Astrocyte (in vitro differentiated cells and primary cell): ENCODE data around the gene SLC25A17. TPM values are rescaled to one million over a fixed set of nuclear protein-coding genes. Genes with fewer than 3 reads are reported as not detected.

ENCODE experiments used
- DNase-seq: peaks from one replicate; pipeline ENCODE4 v3.0.0-alpha.2; 2010; ENCODE audit warnings: low read depth
- FAIRE-seq: peaks from 2 replicates; lab custom pipeline; 2011; peaks lifted over from hg19 to GRCh38; lab: Jason Lieb, UNC
- H2AFZ ChIP-seq: 2 replicates; pipeline ENCODE4 v1.6.0; 2012; ENCODE audit warnings: low read depth, low read length, inconsistent platforms
- H3K27ac ChIP-seq: 2 replicates; pipeline ENCODE4 v1.5.1; 2011; ENCODE audit warnings: low read depth, low read length, inconsistent platforms
- H3K27me3 ChIP-seq: 2 replicates; pipeline ENCODE4 v1.6.0; 2011; ENCODE audit warnings: low read length, inconsistent platforms; ENCODE audit not compliant: insufficient read depth
- H3K36me3 ChIP-seq: 2 replicates; pipeline ENCODE4 v1.5.1; 2011; ENCODE audit warnings: low read length, inconsistent platforms; ENCODE audit not compliant: insufficient read depth
- H3K4me1 ChIP-seq: 2 replicates; pipeline ENCODE4 v1.5.1; 2011; ENCODE audit warnings: low read length, inconsistent platforms; ENCODE audit not compliant: insufficient read depth
- H3K4me2 ChIP-seq: 2 replicates; pipeline ENCODE4 v1.6.0; 2012; ENCODE audit warnings: low read length, inconsistent platforms
- H3K4me3 ChIP-seq: 2 replicates; pipeline ENCODE4 v1.5.1; 2011; ENCODE audit warnings: low read depth, mild to moderate bottlenecking, low read length, inconsistent platforms; ENCODE audit not compliant: insufficient read depth
- H3K79me2 ChIP-seq: 2 replicates; pipeline ENCODE4 v1.6.0; 2012; ENCODE audit warnings: mild to moderate bottlenecking, low read length, inconsistent platforms; ENCODE audit not compliant: insufficient read depth
- H3K9ac ChIP-seq: 2 replicates; pipeline ENCODE4 v1.6.0; 2012; ENCODE audit warnings: mild to moderate bottlenecking, low read length, inconsistent platforms
- H3K9me3 ChIP-seq: 2 replicates; pipeline ENCODE4 v1.5.1; 2012; ENCODE audit warnings: low read depth, mild to moderate bottlenecking, low read length, inconsistent platforms; ENCODE audit not compliant: insufficient read depth
- H4K20me1 ChIP-seq: 2 replicates; pipeline ENCODE4 v1.6.0; 2012; ENCODE audit warnings: low read length, inconsistent platforms; ENCODE audit not compliant: insufficient read depth
- H3K27ac Mint-ChIP-seq: one replicate; pipeline ENCODE4 v1.8.0; 2021; ENCODE audit warnings: mild to moderate bottlenecking, mixed read lengths; ENCODE audit not compliant: unreplicated experiment
- H3K27me3 Mint-ChIP-seq: one replicate; pipeline ENCODE4 v1.8.0; 2021; ENCODE audit warnings: low read depth, mixed read lengths; ENCODE audit not compliant: unreplicated experiment
- H3K36me3 Mint-ChIP-seq: one replicate; pipeline ENCODE4 v1.8.0; 2021; ENCODE audit warnings: low read depth, mixed read lengths; ENCODE audit not compliant: unreplicated experiment
- H3K4me1 Mint-ChIP-seq: one replicate; pipeline ENCODE4 v1.8.0; 2021; ENCODE audit warnings: low read depth, mixed read lengths; ENCODE audit not compliant: unreplicated experiment
- H3K4me3 Mint-ChIP-seq: one replicate; pipeline ENCODE4 v1.8.0; 2021; ENCODE audit warnings: mild to moderate bottlenecking, moderate library complexity, mixed read lengths; ENCODE audit not compliant: unreplicated experiment
- H3K9me3 Mint-ChIP-seq: one replicate; pipeline ENCODE4 v1.8.0; 2021; ENCODE audit warnings: mild to moderate bottlenecking, mixed read lengths; ENCODE audit not compliant: unreplicated experiment
- CTCF ChIP-seq: IDR thresholded peaks from 2 replicates; pipeline ENCODE4 v1.5.1; 2011; ENCODE audit warnings: low read depth, mild to moderate bottlenecking, inconsistent platforms, low read length, moderate library complexity; ENCODE audit not compliant: insufficient read depth
- EZH2 ChIP-seq: IDR thresholded peaks from 2 replicates; pipeline ENCODE4 v1.6.1; 2012; ENCODE audit warnings: mild to moderate bottlenecking, low read length, inconsistent platforms; ENCODE audit not compliant: insufficient read depth
- total RNA-seq: library from RNA; stranded (reverse); gene quantifications from 2 replicates; pipeline ENCODE4 v1.2.1, GENCODE V29; 2021

Gene SLC25A17
- total RNA-seq, 1 donor from 2014 or later: 24.8 TPM

DNA sequence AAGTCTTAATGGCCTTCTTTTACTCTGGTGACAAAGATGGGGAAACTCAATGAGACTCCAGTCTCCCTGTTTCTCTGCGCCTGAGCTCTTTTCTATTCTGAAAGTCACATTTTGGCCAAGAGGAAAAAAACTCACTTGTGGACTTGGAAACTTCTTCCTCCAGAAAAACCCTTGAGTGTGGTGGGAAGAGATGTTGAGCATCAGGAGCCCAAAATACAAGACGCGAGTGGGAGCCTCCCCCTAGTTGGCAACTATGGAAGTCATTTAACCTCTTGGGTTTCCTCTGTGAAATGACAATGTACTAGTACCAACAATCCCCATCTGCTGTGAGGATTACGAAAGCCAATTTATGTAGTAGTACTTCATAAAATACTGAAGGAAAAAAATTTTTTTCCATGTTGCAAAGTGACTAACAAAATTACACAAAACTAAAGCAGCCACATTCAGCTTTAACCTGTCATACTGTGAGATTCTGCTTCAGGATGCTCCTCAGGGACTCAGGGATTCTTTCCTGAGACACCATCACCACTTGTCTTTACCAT lies 524 bp upstream of the SLC25A17 start:
- TF ChIP-seq CTCF: no peak
- no peak for TF ChIP-seq EZH2
- no peaks in the 10 kb centered on the region for H3K27me3 Mint-ChIP-seq
- no peaks in the 10 kb centered on the region for H3K9me3 Mint-ChIP-seq
- H3K27me3 ChIP-seq: no peaks in the 10 kb centered on the region
- H3K27ac ChIP-seq: peak overlapping the region; percentile 47
- FAIRE-seq: no peak
- peak overlapping the region; percentile 65 for H3K4me3 ChIP-seq
- H3K4me1 Mint-ChIP-seq: peaks cover 12% of the 10 kb centered on the region
- peaks cover 3% of the 10 kb centered on the region for H3K36me3 Mint-ChIP-seq
- H2AFZ ChIP-seq: peak overlapping the region; percentile 73
- H3K4me1 ChIP-seq: peaks cover 6% of the 10 kb centered on the region
- peaks cover 17% of the 10 kb centered on the region for H4K20me1 ChIP-seq
- H3K4me3 Mint-ChIP-seq: peak overlapping the region; percentile 81
- no peaks in the 10 kb centered on the region for H3K9me3 ChIP-seq
- peak overlapping the region; percentile 72 for H3K27ac Mint-ChIP-seq
- peaks cover 16% of the 10 kb centered on the region for H3K36me3 ChIP-seq
- peak overlapping the region; percentile 76 for H3K9ac ChIP-seq
- H3K79me2 ChIP-seq: peaks cover 39% of the 10 kb centered on the region
- DNase-seq: no peak
- H3K4me2 ChIP-seq: peak overlapping the region; percentile 98

DNA sequence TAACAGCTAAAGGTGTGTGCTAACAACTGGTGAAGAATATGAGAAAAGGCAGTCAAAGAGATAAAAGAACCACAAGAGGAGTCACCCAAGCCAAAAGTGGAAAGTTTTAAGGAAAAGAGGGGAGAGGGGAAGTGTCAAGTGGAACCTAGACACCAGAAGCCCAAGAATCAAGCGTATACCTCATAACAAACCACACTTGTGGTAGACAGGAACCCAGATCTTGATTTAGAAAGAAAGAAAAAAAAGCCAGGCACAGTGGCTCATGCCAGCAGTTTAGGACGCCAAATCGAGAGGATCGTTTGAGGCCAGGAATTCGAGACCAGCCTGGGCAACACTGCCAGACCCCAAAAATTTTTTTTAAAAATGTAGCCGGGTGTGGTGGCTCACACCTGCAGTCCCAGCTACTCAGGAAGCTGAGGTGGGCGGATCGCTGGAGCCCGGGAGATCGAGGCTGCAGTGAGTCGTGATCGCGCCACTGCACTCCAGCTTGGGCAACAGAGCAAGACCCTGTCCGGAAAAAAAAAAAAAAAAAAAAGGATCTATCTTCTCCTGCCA lies 877 bp downstream of the SLC25A17 start:
- H3K4me3 Mint-ChIP-seq: peak overlapping the region; percentile 98
- peaks cover 12% of the 10 kb centered on the region for H3K4me1 Mint-ChIP-seq
- Histone ChIP-seq H3K79me2 (peaks cover 51% of the 10 kb centered on the region), H3K27me3 (no peaks in the 10 kb centered on the region), H3K27ac (no peak overlapping the region), H3K4me2 (peak overlapping the region; percentile 98), H2AFZ (peak overlapping the region; percentile 99), H3K36me3 (peaks cover 5% of the 10 kb centered on the region), H3K4me3 (peak overlapping the region; percentile 97), H3K4me1 (peaks cover 6% of the 10 kb centered on the region), H3K9me3 (no peaks in the 10 kb centered on the region), H3K9ac (peak overlapping the region; percentile 97), H4K20me1 (peaks cover 21% of the 10 kb centered on the region)
- H3K27me3 Mint-ChIP-seq: no peaks in the 10 kb centered on the region
- DNase-seq (no peak), FAIRE-seq (no peak)
- no peaks in the 10 kb centered on the region for H3K9me3 Mint-ChIP-seq
- H3K36me3 Mint-ChIP-seq: peaks cover 3% of the 10 kb centered on the region
- peak overlapping the region; percentile 93 for H3K27ac Mint-ChIP-seq
- TF ChIP-seq EZH2: no peak
- TF ChIP-seq CTCF: no peak

DNA sequence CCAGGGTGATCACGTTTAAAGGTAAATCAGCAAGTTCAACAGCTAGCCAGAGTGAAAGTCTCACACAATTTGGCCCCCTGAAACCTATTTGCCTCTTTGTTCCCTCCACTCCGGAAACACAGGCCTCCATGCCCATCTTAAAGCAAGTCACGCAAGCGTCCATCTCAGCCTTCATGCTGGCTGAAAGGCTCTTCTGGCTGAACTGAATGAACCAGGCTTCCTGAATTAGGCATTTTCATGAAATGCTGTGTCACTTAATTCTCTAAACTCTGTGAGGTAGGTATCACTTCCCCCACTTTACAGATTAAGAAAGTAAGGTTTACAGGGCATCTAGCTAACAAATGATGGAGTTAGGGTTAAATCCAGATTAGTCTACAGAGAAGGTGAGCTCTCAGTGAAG lies 1.4 kb downstream of the SLC25A17 start:
- Histone ChIP-seq H2AFZ (no peak overlapping the region), H3K9ac (no peak overlapping the region), H3K4me1 (peaks cover 6% of the 10 kb centered on the region), H3K27me3 (no peaks in the 10 kb centered on the region), H3K4me3 (peak overlapping the region; percentile 97), H3K4me2 (peak overlapping the region; percentile 98), H3K27ac (no peak overlapping the region), H3K36me3 (no peaks in the 10 kb centered on the region), H3K9me3 (no peaks in the 10 kb centered on the region), H3K79me2 (peaks cover 56% of the 10 kb centered on the region), H4K20me1 (peaks cover 21% of the 10 kb centered on the region)
- H3K27me3 Mint-ChIP-seq: no peaks in the 10 kb centered on the region
- H3K36me3 Mint-ChIP-seq: peaks cover 3% of the 10 kb centered on the region
- no peaks in the 10 kb centered on the region for H3K9me3 Mint-ChIP-seq
- DNase-seq: no peak
- TF ChIP-seq CTCF (no peak), EZH2 (no peak)
- H3K4me3 Mint-ChIP-seq: peak overlapping the region; percentile 98
- peaks cover 12% of the 10 kb centered on the region for H3K4me1 Mint-ChIP-seq
- no peak for FAIRE-seq
- H3K27ac Mint-ChIP-seq: no peak overlapping the region
